Subcutaneous abdominal adipose tissue (tissue), 5 donors: ENCODE results near the gene TBL2.
A peak's percentile ranks its signal among the peaks of the same experiment; 100 is the strongest.

Source experiments
- H3K27ac ChIP-seq: one replicate; pipeline ENCODE4 v1.7.0; 2013; ENCODE audit warnings: low read depth, mild to moderate bottlenecking, inconsistent platforms, low read length, moderate library complexity
- H3K27me3 ChIP-seq, 5 donors: one replicate each; pipeline ENCODE4 v1.7.0; 2013; ENCODE audit warnings: low read length in 5 of 5, inconsistent platforms in 1 of 5; ENCODE audit not compliant: control insufficient read depth in 5 of 5, insufficient read depth in 4 of 5
- H3K36me3 ChIP-seq, 5 donors: one replicate each; pipeline ENCODE4 v1.7.0; 2013; ENCODE audit warnings: low read length in 5 of 5; ENCODE audit not compliant: control insufficient read depth in 5 of 5, insufficient read depth in 5 of 5
- H3K4me1 ChIP-seq, 5 donors: one replicate each; pipeline ENCODE4 v1.7.0; 2013; ENCODE audit warnings: low read length in 5 of 5, mild to moderate bottlenecking in 3 of 5, moderate library complexity in 1 of 5; ENCODE audit not compliant: control insufficient read depth in 5 of 5, insufficient read depth in 5 of 5
- H3K4me3 ChIP-seq, 5 donors: one replicate each; pipeline ENCODE4 v1.7.0; 2013; ENCODE audit warnings: low read length in 5 of 5, low read depth in 1 of 5
- H3K9ac ChIP-seq, 5 donors: one replicate each; pipeline ENCODE4 v1.7.0; 2013; ENCODE audit warnings: low read length in 5 of 5, mild to moderate bottlenecking in 4 of 5, moderate library complexity in 3 of 5
- H3K9me3 ChIP-seq, 5 donors: one replicate each; pipeline ENCODE4 v1.7.0; 2013; ENCODE audit warnings: low read length in 5 of 5; ENCODE audit not compliant: control insufficient read depth in 5 of 5
- donor health status: healthy.
- donor health status: healthy.
- donor health status: healthy.
- donor health status: healthy.
- donor health status: healthy.

The TBL2 gene, protein sequence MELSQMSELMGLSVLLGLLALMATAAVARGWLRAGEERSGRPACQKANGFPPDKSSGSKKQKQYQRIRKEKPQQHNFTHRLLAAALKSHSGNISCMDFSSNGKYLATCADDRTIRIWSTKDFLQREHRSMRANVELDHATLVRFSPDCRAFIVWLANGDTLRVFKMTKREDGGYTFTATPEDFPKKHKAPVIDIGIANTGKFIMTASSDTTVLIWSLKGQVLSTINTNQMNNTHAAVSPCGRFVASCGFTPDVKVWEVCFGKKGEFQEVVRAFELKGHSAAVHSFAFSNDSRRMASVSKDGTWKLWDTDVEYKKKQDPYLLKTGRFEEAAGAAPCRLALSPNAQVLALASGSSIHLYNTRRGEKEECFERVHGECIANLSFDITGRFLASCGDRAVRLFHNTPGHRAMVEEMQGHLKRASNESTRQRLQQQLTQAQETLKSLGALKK

DNA sequence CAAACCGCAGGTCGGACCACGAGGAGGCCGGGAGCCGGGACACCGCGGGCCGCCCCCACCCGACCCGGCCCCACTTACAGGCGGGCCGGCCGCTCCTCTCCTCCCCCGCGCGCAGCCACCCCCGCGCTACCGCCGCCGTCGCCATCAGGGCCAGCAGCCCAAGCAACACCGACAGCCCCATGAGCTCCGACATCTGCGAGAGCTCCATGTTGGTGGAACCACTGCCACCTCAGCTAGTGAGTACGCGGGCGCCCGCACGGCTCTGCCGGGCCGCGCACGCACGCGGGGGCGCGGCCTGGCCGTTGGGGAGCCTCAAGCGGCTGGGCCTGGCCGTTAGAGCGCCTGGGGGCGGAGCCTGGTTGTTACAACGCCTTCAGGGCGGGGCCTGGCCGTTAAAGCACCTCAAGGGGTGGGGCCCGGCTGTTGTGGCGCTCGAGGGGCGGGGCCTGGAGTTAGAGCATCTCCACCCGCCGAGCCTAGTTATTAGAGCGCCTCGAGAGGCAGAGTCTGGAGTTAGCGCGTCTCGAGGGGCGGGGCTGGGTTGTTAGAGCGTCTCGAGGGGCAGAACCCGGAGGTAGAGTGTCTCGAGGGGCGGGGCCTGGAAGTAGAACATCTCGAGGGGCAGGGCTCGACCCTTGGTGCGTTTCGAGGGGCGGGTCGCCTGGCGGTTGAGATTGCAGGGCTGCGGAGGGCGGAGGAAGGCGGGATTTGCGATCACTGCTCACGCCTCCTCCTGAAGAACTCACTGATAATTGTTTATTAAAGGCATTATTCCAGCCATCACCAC lies at the start of gene TBL2:
Gene TBL2, minus strand, starts transcription at position 238 of the 787 bp plus-strand sequence. Its CDS starts 30 bp downstream, at position 208.
- Histone ChIP-seq H3K27me3 (no peaks in the 10 kb centered on the region), H3K9me3 (no peaks in the 10 kb centered on the region), H3K4me1 (peaks cover 2 to 42% (median 23%) of the 10 kb centered on the region in 5 donors), H3K4me3 (peak within 1 kb of the TSS; percentile 79 to 86 (median 80)), H3K9ac (peak within 1 kb of the TSS; percentile 87 to 96 (median 95)), H3K27ac (peak within 1 kb of the TSS; percentile 89), H3K36me3 (peaks cover 0 to 15% (median 14%) of the 10 kb centered on the region in 5 donors)

DNA sequence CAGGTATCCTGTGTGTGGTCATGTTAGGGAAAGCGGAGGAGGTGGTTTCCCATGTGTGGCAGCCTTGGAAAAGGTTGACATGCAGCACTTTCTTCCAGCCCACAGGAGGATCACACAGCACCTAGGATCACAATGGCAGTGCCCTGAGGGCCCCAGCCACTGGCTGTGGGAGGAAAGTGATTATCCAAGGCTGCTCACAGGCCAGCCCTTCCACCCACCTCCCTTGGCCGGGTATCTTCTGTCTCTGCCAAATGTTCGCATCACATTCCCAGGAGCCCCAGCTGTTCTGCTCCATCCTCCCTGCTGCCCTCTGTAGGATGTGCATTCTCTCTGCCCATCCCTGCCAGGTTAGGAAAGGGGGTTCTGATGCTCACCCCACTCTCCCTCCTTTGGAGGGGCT lies 48.4 kb upstream of the TBL2 start:
- Histone ChIP-seq H3K27me3 (peaks cover 0 to 32% (median 8%) of the 10 kb centered on the region in 5 donors), H3K4me3 (no peak overlapping the region), H3K27ac (no peak overlapping the region), H3K4me1 (peaks cover 5 to 31% (median 26%) of the 10 kb centered on the region in 5 donors), H3K9me3 (no peaks in the 10 kb centered on the region), H3K9ac (no peak overlapping the region), H3K36me3 (no peaks in the 10 kb centered on the region)

DNA sequence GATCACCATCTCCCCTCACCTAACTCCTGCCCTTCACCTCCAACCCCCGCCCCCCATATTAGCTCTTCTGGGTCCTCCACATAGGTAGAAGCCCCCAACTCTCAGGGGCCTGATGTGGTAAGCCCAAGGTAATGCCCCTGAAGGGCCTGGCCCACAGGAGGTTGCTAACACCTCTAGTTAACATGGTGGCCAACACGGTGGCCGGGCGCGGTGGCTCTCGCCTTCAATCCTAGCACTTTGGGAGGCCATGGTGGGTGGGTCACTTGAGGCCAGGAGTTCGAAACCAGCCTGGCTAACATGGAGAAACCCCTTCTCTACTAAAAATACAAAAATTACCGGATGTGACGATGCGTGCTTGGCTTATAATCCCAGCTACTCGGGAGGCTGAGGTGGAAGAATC lies 46.9 kb upstream of the TBL2 start:
- Histone ChIP-seq H3K4me3 (no peak overlapping the region), H3K9me3 (no peaks in the 10 kb centered on the region), H3K36me3 (no peaks in the 10 kb centered on the region), H3K27me3 (peaks cover 0 to 32% (median 10%) of the 10 kb centered on the region in 5 donors), H3K4me1 (peaks cover 5 to 40% (median 28%) of the 10 kb centered on the region in 5 donors), H3K27ac (no peak overlapping the region), H3K9ac (no peak overlapping the region)

DNA sequence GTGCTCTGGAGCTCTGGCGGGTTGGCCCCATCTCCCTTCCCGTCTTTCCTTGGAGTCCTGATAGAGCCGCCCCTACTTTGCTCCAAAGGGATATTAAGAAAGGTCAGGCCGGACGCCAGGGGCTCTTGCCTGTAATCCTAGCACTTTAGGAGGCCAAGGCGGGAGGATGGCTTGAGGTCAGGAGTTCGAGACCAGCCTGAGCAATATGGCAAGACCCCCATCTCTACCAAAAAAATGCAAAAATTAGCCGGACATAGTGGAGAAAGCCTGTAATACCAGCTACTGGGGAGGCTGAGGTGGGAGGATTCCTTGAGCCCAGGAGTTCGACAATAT lies 46.3 kb upstream of the TBL2 start:
- peaks cover 5 to 40% (median 28%) of the 10 kb centered on the region in 5 donors for H3K4me1 ChIP-seq
- no peak overlapping the region for H3K27ac ChIP-seq
- no peak overlapping the region for H3K9ac ChIP-seq
- H3K4me3 ChIP-seq: peak overlapping the region in 2 of 5 donors; percentile 67 to 80
- H3K27me3 ChIP-seq: peaks cover 0 to 32% (median 10%) of the 10 kb centered on the region in 5 donors
- no peaks in the 10 kb centered on the region for H3K36me3 ChIP-seq
- no peaks in the 10 kb centered on the region for H3K9me3 ChIP-seq

DNA sequence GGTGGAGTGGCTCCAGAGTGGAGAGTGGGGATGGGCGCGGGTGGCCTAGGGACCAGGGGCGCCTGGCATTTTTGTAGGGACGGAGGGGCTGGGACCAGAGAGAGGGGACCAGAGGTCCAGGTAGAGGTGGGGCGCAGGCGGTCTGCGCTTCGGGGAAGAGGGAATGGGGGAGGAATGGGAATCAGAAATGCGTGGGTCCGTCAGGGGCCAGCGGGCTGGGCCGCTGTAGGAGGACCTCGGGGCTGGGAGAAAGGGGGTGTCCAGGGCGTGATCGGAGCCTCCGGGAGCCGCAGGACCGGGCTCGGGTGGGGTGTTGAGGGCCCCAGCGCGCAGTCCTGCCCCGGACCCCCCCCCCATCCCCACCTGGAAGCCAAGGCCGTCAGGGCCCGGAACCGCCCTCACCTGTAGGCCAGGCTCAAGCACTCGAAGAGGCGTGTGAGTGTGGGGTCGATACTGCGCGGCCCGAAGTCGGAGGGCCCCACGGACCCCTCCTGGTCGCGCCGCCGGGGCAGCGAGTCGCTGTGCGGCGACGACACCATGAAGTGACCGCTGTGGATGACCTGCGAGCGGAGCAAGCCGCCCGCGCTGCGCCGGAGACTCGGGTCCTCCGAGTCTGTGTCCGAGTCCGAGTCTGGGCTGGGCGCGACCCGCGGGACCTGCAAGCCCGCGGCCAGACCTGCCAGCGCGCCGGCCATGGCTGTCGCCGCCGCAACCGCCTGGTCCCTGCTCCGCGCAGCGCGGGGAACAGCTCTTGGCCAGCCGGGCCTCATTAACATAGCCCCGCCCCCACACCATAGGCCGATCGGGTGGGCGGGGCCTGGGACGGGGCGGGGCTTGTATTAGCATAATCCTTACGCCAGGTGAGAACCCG lies 45.7 kb upstream of the TBL2 start, which contains the start of gene MLXIPL:
Gene MLXIPL, minus strand, starts transcription at position 725 of the 871 bp plus-strand sequence. Its CDS starts 30 bp downstream, at position 695.
- Histone ChIP-seq H3K4me3 (peak within 1 kb of the TSS; percentile 63 to 90 (median 73)), H3K27ac (peak within 1 kb of the TSS; percentile 91), H3K4me1 (peaks cover 5 to 44% (median 31%) of the 10 kb centered on the region in 5 donors), H3K36me3 (no peaks in the 10 kb centered on the region), H3K27me3 (peaks cover 0 to 32% (median 10%) of the 10 kb centered on the region in 5 donors), H3K9ac (peak within 1 kb of the TSS in 4 of 5 donors; percentile 73 to 94 (median 84)), H3K9me3 (no peaks in the 10 kb centered on the region)

DNA sequence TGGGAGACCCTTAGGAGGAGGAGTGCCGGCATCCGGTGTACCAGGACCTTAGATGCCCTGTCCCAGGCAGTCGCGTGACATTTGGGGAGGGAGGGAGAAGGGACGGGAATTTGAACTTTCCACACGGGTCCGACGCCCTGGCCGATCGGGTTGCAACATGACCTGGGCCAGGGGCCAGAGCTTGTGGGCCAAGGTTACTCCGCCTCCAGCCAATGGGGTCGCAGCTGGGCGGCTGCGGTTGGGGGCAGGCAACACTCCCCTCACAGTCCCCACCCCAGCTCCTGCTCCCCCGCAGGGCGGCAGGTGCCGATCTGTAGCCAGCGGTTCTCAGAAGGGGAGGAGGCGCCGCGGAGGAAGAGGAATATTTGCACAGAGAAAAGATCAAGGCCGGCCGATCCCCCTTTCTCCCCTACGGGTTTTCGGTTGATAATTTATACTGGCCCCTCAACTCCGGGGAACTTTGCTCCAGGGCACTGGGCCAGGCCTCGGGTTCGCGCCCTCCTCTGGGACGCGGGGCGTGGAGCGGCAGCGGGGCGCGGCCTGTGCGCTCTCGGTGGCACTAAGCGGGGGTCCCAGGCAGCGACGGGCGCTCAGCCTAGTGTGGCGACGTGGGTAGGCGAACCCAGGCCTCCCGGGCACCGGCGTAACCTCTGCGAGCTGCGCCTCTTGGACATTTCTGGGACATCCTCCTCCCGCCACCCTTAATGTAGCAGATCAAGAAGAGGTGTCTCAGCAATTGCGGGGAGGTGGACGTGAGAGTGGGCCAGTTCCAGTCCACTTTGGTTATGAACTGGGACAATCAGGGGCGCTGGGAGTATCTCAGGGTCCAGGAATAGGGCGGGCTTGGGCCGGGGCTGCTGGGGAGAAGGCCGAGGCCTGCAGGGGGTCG lies 44.8 kb upstream of the TBL2 start:
- peak overlapping the region; percentile 91 for H3K27ac ChIP-seq
- peaks cover 5 to 53% (median 37%) of the 10 kb centered on the region in 5 donors for H3K4me1 ChIP-seq
- H3K27me3 ChIP-seq: peaks cover 0 to 32% (median 10%) of the 10 kb centered on the region in 5 donors
- H3K36me3 ChIP-seq: peaks cover 0 to 5% (median 0%) of the 10 kb centered on the region in 5 donors
- peak overlapping the region; percentile 63 to 90 (median 73) for H3K4me3 ChIP-seq
- H3K9ac ChIP-seq: peak overlapping the region; percentile 16 to 94 (median 76)
- H3K9me3 ChIP-seq: no peaks in the 10 kb centered on the region

DNA sequence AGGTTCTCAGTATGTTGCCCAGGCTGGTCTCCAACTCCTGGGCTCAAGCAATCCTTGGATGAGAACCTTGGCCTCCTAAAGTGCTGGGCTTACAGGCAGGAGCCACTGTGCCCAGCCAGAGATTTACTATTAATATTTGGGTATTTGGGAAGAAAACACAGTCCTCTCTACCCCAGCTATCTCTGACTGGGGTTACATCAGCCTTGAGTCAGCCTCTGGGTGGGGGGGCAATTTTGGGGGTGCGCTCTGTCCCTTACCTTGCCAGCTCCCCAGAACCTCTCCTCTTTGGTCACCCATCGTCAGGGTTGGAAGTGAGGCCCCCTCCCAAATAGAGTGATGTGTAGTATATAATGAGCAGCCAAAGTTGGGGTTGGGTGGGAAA lies 44.1 kb upstream of the TBL2 start:
- peak overlapping the region; percentile 58 to 90 (median 67) for H3K4me3 ChIP-seq
- H3K9me3 ChIP-seq: no peaks in the 10 kb centered on the region
- peaks cover 0 to 5% (median 0%) of the 10 kb centered on the region in 5 donors for H3K36me3 ChIP-seq
- peaks cover 5 to 56% (median 37%) of the 10 kb centered on the region in 5 donors for H3K4me1 ChIP-seq
- H3K27me3 ChIP-seq: peaks cover 0 to 29% (median 7%) of the 10 kb centered on the region in 5 donors
- peak overlapping the region in 3 of 5 donors; percentile 16 to 94 (median 92) for H3K9ac ChIP-seq
- H3K27ac ChIP-seq: peak overlapping the region; percentile 91

DNA sequence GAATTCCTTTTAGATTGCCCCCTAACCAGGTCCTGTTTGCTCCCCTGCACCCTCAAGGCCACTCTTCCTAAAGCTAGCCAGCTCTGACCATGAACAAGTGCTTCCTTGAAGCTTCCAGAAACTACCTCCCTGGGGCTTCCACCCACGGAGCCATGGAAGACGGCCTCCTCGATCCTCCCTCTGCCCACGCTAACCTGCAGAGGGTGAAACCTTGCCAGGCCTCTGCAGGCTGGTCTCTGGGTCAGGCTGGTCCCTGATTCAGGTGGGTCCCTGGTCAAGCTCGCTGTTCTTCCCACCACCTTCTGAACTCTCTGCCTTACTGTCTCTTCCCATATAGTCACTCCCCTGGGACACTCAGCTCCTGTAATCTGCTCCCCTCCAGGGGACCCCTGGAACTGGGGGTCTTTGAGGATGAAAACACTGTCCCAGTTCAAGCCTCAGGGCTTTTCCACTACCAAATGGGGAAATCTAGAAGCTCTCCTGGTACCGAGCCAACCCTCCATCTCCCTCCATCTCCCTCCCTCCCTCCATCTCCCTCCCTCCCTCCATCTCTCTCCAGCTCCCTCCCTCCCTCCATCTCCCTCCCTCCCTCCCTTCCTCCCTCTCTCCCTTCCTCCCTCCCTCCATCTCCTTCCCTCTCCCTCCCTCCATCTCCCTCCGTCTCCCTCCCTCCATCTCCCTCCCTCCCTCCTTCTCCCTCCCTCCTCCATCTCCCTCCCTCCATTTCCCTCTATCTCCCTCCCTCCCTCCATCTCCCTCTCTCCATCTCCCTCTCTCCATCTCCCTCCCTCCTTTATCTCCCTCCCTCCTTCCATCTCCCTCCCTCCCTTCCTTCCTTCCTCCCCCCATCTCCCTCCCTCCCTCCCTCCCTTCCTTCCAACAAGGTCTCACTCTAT lies 43.0 kb upstream of the TBL2 start:
- Histone ChIP-seq H3K9me3 (no peaks in the 10 kb centered on the region), H3K27me3 (peaks cover 0 to 24% (median 6%) of the 10 kb centered on the region in 5 donors), H3K4me3 (no peak overlapping the region), H3K36me3 (peaks cover 0 to 9% (median 4%) of the 10 kb centered on the region in 5 donors), H3K9ac (no peak overlapping the region), H3K27ac (peak overlapping the region; percentile 57), H3K4me1 (peaks cover 0 to 55% (median 32%) of the 10 kb centered on the region in 5 donors)
